ENCODE measurements around the gene HEMK1.

The HEMK1 gene

DNA sequence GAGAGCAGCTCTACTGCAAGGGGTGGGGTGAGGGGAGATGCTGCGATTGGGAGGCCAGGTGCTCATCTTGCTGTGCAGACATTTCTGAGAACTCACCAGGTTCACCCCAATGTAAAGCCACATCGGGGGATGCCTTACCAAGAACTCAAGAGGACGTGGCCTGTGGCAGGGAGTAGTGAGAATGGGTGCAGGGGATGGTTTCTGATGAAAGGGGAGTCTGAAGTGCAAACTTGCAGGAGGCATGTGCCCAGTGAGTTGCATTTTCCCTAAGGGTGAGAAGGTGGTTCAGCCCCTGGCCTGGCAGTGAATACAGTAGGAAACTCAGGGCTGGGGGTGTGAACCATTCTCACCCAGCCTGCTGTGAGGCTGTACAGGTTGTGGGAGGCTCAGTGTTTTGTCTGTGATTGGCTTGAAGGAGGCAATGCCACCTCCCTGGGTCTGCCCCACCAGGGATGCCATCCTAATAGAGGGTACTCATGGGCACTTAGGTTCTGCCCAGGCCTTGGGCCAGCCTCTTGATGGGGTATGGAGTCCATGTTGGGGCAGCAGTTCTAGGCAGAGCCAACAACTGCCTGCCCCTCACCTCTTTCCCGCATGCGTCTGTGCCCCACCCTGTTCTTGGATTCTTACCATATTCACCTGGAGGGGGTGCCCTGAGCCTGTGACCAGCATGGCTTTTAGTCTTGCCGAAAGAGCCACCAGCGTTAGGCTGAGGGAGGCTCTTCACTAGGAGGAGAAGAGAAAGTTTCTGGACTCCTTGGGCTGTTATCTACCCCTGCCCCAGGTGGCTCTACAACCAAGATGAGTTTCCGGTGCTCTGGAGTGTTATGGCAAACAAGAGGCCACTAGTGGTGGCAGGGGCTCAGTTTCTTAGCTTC is 4.5 kb downstream of the HEMK1 start:
- DNase-seq (ENCODE audit: low spot score): peak; percentile 97

DNA sequence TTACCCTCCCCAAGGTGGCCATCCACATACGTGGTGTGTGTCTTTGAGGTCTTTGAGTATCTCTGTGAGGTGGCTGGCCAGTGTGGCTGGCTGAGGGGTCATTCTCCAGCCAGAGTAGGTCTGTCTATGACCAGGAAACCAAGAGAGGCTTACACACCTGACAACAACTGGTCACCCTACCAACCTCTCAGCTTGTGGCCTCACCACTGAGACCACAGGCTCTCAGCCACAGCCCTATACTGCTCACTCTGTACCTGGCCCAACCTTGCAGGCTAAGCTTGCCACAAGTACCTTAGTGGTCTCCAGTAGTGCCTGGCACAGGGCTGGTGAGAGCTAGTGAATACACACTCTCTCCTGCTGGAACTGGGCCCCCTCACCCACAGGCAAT is 5.1 kb downstream of the HEMK1 start:
- no peak for DNase-seq (ENCODE audit: low spot score)

DNA sequence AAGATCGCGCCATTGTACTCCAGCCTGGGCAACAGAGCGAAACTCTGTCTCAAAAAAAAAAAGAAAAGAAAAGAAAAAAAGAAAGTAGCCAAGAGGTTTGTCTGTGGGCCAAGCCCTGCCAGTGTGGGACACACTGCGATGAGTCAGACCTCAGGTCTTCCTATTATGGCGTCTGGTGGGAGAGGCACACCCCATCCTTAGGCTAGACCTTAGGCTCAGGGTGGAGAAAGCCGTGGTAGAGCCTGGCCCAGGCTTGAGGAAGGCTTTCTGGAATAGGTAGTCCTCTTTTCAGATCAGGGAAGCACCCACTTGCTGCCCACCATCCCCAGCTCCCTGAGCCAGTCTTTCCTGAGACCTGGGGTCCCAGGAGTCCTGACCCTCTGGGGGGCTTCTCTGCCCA is 6.0 kb downstream of the HEMK1 start:
- DNase-seq (ENCODE audit: low spot score): no peak

DNA sequence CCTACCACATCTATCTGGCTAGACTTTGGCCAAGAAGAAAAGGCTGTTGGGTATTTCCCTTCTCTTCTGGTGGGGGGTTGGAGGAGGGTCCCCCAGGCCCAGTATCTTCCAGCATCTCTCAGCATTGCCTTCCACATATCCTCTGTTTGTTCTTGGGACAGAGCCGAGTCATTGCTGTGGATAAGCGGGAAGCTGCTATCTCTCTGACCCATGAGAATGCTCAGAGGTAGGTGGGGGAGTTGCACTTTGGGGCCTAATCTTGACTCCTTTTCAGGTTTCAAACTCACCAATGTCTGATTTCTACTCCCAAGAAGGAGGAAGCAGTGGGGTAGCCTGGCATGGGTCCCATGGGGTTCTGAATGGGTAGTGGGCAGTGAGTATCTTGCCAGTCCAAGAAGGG is 8.0 kb downstream of the HEMK1 start:
- no peak for DNase-seq (ENCODE audit: low spot score)

DNA sequence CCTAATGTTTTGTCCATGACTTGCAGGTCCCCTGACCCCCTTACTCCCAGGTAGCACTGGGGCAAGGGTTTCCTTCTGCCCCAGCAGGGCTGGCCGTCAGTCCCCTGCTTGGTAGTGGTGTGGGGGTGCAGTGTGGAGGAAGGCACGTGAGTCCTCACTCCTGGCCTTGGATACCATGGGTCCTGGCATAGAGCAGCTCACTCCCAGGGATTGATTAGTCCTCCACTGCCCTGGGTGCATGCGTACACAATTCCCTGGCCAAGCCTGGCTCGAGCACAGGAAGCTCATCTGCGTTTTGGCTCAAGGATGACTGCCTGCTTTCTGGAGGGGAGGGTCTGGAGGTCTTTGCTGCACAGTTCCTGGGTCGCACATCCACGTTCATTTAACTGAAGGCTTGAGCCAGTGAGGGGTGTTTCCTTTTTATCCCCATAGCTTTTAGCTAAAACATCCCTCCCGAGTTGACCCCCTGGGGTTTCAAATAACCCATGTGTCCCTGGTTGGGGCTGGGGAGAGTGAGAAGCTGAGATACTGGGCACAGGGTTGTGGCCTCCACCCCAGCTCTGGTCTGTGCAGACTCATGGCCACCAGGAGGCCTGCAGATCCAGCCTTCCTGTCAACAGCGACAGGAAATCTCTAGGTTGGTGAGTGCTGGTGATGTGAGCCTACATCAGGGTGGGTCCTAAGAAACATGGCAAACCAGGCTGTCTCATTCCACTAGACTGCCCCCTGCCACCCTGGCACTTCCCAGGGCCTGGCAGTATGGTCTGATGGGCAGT is 11.5 kb downstream of the HEMK1 start:
- DNase-seq (ENCODE audit: low spot score): no peak

DNA sequence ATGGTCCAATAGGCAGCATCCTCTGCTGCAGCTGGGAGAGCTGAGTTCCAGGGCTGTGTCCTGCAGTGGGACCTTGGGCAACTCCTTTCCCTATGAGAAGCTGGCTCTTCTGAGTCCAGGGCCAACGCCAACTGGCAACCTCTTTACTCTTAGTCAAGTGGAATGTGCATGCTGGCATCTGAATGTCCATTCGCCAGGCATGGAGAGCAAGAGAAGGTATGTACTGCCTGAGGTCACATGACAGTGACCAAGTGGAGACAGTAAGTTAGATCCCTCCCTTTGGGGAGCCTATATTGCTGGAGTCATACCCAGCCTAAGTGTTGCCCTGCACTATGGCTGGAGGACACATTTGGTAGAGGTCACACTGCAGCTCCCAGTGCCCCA is 12.1 kb downstream of the HEMK1 start:
- no peak for DNase-seq (ENCODE audit: low spot score)

DNA sequence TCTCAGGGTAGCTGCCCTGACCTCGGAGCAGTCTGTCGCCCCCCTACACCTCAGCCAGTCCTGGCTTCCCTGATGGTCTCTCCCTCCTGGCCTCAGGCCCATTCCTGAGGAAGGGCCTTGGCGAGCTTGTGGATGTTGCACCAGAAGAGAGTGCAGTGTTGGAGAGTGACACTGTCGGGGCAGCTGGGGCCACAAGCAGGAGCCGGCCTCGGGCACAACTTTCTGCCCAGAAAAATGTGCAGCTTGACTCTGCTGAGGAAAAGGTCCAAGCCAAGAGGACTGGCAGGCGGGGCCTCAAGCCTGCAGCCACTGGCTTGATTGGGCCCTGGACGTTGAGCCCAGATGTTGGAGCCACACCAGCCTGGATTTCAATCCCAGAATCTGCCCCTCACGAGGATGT is 12.8 kb downstream of the HEMK1 start:
- no peak for DNase-seq (ENCODE audit: low spot score)

DNA sequence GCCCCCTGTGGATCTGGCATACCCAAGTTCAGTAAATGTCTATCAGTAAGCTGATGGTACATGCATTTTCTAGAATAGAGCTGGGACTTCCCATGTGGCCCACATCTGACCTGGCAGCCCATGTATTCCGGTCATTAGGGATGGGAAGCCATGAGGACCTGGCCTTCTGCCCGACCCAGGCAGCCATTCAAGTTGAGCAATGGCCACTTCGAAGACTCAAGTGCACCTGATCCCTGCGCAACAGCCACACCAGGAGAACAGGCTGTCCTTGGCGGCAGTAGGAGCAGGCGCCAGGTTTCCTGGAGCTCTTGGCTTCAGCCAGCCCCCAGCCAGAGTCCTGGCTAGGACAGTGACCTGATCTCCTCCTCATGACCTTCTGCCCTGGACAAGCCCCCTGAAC is 14.6 kb downstream of the HEMK1 start:
- no peak for DNase-seq (ENCODE audit: low spot score)

DNA sequence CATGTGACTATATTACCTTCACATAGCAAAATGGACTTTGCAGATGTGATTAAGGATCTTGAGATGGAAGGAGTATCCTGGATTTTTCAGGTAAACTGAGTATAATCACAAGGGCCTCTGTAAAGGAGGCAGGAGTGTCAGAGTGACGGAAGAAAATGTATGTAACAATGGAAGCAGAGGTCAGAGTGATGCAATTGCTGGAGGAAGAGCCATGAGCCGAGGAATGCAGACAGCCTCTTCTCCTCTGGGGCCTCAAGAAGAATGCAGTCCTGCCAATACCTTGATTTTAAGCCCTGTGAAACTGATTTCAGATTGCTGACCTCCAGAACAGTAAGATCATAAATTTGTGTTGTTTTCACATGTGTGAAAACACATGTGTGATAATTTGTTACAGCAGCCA is 15.1 kb downstream of the HEMK1 start:
- DNase-seq (ENCODE audit: low spot score): no peak

DNA sequence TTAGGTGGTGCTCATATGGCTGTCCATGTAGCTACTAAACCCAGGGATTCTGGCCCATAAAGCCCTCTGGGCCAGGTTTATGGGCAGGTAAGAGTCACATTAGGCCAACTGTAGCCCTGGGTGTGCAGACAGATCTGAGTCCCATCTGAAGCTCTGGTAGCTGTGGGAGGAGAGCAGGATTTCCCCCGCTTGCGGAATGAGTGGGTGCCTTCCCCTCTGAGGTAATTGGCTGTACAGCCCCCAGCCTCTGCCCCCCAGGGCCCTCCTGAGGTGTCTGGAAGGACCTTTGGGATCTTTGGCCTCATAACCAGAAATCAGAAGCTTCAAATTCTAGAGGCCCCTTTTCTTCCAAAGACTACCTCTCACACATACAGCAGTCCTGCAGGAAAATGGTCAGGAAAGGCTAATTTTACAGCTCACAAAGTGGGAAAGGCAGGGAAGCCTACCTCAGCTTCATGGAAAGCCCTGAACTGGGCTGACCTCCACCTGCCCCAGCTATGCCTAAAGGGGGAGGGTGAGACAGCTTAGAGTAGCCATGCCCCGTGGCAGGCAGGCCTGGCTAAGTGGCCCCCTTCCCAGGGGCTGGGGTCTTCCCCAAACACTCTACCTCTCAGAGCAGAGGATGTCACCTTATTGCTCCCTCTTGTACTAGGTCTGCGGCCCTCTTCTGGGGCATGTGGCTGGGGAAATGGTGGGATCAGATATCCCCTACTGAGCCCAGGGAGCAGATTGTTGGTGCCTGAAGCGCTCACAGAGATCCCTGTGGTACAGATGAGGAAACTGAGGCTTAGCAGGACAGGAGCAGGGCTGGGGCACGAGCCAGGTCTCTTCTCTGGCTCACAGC is 16.8 kb downstream of the HEMK1 start:
- DNase-seq (ENCODE audit: low spot score): no peak

DNA sequence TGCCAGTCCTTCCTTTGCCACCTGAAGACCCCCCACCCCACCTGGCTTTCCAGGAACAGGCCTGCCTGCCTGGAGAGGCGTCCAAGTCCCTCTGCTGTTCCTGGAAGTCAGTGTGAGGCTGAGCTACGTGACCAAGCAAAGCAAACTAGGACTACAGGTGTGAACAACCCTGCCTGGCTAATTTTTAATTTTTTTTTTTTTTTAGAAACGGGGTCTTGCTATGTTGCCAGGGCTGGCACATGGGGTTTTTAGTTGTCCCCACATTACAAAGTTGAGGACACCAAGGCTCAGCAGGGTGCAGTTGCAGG is 17.4 kb downstream of the HEMK1 start:
- no peak for DNase-seq (ENCODE audit: low spot score)

DNA sequence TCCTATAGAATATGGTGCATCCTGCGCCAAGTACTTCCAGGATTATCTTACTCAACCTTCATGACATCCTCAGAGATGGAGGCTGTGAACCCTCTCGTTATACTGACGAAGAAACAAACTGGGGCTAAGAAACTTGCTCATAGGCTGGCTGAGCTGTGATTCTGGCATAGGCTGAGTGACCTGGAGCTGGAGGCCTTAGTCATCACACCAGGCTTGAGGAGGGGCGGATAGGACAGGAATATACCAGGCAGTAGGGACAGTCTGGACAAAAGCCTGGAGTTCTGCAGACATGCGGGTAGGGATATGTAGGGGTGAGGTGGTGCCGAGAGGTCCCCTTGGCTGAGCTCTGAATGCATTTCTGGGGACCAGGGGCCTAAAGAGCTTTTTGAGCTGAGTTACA is 18.1 kb downstream of the HEMK1 start:
- no peak for DNase-seq (ENCODE audit: low spot score)

DNA sequence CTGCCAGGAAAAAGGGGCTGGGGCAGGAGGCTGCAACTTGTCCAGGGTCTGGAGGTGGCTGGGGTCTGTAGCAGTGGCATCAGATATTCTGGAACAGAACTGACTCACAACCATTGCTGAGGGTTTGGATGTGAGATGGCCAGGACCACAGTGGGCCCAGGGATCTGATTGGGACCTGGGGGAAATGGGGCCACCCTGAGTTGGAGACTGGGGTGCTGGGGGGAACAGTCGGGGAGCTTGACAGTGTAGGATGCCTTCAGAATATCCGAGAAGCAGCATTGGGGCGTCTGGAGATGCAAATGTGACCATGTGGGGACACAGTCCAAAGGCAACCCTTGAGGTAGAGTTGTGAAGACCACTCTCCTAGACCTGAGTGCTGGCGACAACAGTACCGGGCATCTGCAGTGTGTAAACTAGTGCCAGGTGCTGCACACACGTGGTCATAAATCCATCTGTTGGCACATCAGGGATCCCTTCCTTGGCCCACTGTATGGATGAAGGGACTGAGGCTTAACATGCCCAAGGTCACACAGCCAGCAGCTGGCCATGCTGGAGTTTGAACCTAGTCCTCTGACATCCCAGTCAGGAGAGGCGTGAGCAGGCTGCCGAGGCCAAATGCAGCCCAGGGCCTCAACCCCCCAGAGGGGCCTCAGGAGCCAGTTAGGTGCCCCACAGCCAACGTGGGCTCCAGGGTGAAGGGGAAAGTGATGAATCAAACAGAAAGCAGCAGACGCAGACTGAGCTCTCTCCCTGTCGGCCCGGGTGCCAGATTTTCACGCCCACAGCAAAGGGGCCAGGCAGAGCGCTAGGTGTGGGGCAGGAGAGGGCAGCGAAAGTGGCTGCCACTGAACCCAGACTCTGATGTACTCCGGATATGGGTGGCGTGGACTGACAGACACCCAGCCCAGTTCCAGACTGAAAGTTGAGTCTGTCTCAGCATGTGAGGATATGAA is 18.8 kb downstream of the HEMK1 start:
- DNase-seq (ENCODE audit: low spot score): peak; percentile 80

DNA sequence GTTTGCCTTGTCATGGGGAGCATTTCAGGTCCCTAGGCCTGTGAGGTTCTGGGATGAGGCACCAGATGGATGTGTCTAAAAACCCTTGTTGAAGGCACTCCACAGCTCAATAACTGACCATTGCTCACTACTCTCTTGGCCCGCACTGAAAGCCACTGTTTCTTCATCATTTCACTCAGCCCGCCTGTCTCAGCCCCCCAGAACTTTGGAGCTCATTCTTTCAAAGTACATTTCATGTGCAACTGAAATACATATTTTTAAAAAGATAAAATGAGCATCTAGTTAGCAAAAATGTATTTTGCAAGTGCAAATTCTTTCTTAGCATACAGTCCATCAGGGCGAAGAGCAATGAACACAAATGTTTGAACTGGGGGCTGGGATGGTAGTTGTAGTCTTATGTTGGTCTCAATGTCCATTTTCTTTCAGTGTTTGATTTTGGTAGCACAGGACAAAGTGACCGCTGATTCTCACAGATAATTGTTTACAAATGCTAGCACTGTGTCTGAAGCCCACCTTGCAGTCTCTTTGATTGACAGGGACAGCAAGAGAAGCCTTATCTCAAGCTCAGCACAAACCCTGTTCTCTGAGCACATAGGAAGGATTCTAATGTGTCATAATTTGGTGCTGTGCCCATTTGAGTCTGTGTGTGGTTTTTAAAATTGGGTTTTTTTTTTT is 19.6 kb downstream of the HEMK1 start:
- peak; percentile 35 for DNase-seq (ENCODE audit: low spot score)

DNA sequence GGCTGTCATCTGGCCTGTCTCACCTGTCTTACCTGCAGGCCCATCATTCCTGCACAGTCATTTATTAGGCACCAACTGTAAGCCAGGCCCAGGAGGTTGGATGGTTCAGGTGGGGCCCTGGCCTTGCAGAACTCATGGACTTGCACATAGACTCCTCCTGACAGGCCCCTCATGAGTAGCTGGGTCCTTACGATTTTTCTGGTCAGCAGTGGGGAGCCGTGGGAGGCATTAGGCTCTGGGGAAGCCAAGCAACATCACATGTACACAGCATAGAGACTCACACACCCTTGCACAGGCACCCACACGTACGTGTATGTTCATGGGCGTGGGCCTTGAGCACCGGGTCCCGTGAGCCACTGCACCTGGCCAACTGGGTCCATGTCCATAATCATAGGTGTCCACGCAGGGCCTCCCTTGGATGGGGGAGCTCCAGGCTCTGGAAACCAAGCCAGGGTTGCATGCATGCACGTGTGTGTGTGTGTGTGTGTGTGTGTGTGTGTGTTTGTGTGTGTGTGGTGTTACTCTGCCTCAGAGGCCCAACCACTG is 21.9 kb downstream of the HEMK1 start:
- DNase-seq (ENCODE audit: low spot score): peak; percentile 40

DNA sequence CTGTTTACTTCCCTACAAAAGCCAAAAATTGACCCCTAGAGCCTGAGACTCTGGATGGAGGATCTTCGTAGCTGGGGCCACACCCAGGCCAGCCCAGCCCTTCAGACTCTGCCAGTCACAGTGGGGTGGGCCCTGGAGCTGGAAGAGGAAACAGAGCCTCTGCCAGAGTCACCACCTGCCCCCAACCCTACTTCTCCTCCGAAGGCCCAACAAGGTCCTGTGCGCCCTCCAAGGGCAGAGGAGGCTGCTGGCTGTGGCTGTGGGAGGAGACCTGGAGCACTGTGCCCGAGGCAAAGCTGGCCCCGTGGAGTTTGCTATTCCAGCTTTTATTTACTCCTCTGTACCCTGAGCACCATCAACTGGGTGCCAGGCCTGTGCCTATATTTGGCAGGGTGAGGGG is 23.2 kb downstream of the HEMK1 start:
- DNase-seq (ENCODE audit: low spot score): no peak

DNA sequence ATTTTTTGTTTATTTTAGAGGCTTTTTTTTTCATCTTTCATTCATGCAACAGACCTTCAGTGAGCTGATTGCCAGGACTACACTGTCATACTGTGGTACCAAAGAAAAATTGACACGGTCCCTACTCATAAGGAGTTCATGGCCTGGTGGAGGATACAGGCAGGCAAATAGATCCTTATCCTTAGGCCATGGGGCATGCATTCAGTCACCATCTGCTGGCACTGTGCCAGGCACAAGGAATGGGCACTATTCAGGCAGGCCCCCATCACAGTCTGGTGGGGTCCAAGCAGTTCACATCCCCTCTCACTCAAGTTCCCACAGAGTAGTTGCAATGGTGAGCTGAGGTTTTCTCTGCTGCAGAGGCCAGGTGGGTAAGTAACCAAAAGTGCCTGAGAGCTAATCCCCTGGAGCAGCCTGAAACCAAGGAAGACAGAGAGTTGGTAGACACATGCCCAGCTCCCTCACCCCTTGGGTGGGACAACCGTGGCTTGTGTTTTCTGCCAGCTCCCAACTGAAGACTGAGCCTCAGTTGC is 25.0 kb downstream of the HEMK1 start:
- DNase-seq (ENCODE audit: low spot score): no peak

DNA sequence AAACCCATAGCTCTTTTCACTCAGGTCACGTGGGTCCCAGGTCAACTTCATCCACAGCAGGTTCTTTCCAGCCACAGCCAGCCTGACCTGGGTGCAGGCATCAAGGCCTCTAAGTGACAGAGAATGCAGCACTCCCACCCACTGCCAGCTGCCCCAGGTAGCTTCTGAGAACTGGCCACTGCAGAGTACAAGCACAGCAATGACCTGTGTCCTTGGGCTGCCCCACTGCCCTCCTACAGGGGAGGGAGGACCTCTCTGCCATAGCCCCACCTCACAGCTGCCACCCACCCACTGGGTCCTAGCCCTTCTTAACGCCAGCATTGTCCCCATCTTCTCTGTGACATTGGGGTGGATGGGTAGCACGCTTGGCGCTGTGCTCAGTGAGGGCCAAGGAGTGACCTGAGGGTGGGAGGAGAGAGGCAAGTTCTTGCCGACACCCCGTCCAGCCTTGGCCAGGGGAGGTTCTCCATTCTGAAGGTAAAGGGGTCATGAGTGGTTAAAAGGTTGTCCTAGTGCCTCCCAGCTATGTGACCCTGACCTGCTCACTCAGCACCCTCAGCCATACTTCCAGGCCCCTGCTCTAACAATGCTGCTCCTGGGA is 29.9 kb downstream of the HEMK1 start:
- no peak for DNase-seq (ENCODE audit: low spot score)

DNA sequence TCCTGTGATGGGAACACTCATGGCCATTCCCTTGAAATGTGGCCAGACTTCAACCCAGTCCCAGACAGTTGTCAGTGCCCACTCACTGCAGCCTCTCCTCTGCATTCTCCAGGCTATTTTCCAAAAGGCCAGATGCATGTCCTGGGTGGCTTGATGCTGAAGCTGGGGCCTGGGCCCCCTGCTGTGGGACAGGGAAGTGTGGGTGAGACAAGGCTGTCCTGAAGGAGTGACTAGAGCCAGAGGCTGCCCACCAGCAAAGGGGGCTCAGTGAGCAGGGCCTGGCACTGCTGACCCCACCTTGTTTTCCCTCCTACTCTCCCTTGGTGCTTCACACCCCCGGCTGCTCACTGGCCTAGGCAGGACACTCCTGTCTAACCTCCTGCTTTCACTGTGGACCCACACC is 30.4 kb downstream of the HEMK1 start:
- no peak for DNase-seq (ENCODE audit: low spot score)

DNA sequence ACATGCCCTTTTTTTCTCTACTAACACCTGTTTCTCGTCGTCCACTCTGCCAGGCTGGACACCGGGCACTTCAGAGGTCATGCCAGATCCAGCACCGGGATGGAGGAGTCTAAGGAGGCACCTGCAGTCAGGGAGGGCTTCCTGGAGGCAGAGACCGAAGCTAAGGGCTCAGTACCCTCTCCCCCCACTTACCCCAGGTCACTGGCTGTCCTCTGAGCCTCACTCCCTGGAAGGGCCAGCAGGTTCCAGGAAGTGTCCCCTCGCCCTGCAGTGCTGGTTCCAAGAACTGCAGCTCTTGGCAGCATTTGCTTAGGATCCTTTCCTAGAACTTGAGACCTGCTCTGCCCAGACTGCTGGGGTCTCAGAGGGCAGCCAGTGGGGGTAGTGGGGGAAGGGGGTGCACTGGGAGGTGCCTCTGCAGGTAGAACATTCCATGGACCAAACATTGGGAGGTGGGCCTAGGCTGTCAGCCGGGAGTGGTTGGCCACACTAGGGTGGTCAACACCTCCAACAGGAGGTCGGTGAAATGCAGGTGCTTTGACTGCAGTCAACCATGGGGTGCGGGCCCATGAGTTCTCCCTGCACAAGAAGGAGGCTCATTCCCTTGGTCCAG is 30.9 kb downstream of the HEMK1 start:
- peak; percentile 61 for DNase-seq (ENCODE audit: low spot score)

Data from CD4-positive, alpha-beta T cell treated with Interleukin-2 at 100 ng/mL for 4 hours (primary cell).